SK-N-DZ (cell line): ENCODE measurements around the gene MBP.

Experiments used
- DNase-seq: peaks from one replicate; pipeline ENCODE4 v3.0.0-alpha.2; 2015; ENCODE audit warnings: low spot score

Gene MBP

GRCh38 chr18:77133835-77134496 lies 1.4 kb upstream of the MBP start:
- no peak for DNase-seq

DNA sequence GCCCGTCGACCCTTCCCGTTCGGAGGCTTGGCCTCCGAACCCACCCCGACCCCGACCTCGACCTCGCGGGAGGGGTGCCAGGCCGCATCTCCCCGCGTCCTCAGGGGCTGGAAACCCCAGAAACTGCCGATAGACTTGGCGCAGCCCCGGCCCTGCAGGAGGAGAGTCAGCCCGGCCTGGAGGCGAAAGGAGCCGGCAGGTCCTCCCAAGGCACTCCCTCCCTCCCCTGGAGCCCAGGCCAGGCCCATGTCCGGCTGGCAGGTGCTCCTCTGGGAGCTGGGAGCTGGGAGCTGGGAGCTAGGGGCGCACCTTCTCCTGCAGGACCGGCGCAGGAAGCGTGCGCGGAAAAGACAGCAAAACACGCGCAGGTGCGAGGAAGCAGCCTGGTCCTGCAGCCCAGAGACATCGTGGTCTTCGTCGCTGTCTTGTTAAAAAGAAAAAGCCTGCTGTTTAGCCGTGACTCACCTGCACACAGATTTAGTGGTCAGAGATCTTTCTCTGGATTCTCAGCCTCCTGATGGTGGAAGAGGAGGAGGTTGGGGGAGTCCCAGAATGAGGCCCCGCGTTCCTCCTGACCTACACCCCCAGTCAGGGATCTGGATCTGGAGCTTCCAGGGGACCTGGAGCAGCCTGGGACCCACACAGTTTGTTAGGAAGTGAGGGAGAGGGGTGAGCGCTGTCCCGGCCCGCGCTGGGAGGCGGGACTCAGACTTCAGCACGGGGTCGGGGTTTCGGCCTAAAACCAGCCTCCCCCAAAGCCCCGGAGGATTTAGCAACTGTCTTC lies 660 bp upstream of the MBP start:
- DNase-seq: no peak

DNA sequence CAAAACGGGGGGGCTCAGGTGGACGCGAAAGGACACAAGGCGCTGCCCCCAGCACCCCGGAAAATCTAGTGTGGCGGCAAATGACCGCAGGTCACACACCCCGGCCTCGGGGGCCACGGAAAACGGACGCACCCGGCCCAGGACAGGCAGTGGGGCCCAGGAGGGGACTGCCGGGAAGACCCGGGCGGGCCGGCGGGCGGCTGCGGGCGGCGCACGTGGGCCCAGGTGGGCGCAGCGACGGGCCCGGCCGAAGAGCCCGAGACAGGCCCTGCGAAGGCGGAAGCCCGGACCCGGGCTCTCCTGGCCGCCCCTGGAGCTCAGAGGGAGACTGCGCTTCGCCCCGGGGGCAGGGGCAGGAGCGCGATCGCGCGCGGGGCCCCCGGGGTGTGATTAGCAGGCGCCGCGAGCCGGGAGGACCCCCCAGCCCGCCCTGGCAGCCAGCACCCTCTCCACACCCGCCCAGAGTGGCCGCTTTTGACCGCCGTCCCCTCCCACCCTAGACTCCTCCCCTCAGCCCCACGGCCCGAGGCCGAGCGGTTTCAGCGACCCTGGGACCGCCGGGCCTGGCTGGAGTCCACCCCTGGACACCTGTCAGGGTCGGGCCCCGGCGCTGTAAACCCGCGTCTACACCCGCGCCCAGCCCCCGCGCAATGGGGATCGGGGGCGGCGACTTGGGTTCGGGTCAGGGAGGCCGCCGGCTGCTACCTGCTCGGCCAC lies 773 bp downstream of the MBP start:
- DNase-seq: no peak

- no peak for DNase-seq
Observed at GRCh38 chr18:77131100-77131651, 1.4 kb downstream of the MBP start.

- no peak for DNase-seq
Observed at GRCh38 chr18:77130229-77131099, 2.1 kb downstream of the MBP start.

DNA sequence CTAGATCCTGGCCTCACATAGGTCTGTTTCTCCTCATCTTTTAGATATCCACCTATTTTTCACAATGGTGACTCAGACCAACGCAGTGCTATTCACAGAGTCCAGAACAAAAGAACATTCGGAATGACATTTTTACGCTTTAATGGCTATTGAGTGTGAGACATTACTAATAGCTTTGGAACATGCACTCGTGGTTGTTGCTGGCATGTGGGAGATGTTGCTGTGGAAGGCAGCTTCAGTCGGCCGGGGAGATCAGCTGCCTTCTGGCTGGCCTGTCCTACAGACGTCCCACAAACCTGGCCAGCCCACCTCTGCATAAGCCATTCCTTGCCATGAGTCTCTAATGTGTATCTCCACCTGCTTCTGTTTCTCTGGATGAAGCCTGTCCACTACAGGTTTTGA lies 3.4 kb downstream of the MBP start:
- DNase-seq: no peak

DNA sequence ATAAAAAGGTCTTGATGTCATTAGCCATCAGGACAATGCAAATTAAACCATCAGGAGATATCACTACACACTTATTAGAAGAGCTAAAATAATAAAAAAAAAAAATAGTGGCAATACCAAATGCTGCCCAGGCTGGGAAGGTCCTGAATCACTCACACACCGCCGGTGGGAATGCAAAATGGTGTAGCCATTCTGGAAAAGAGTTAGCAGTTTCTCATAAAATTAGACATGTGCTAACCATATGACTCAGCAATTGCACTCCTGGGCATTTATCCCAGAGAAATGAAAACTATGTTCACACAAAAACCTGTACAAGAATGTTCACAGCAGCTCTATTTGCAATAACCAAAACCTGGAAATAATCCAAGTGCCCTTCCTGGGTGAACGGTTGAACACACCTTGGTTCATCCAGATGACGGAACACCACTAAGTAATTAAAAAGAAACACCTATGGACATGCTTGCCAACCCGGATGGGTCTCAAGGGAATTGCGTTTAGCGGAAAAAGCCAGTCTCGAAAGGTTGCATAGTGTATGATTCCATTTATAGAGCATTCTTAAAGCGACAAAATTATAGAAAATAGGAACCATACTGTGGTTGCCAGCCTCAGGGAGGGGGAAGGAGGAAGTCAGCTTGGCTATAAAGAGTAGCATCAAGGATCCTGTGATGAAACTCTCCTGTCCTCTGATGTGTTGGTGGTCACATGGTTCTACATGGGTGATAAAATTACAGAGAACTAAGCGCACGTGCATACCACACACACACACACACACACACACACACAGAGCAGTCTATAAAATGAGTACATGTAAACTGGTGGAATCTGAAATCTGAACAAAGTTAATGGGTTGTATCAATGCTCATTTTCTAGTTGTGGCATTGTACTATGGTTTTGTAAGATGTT lies 4.6 kb downstream of the MBP start:
- no peak for DNase-seq

DNA sequence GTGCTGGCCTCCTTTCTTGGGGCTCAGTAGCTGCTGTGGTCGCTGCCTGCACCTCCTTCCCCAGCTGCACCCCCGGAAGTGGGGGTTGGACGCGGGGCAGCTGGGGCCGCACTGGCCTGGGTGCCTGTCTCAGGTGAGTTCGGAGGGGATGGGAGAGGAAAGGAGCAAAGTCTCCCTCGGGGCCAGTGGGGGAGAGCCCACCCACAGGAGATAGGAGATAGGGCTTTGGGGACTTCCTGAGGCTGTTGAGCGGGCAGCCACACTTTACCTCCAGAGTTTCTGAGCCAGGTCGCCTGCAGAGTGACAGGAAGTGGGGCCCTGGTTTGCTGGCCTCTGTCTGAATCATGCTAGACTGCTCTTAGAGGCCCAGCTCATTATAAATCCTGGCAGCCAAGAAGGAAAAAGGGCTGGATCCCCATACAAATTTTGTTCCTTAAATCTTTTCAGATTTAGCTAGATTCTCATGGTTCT lies 8.1 kb downstream of the MBP start:
- DNase-seq: no peak

DNA sequence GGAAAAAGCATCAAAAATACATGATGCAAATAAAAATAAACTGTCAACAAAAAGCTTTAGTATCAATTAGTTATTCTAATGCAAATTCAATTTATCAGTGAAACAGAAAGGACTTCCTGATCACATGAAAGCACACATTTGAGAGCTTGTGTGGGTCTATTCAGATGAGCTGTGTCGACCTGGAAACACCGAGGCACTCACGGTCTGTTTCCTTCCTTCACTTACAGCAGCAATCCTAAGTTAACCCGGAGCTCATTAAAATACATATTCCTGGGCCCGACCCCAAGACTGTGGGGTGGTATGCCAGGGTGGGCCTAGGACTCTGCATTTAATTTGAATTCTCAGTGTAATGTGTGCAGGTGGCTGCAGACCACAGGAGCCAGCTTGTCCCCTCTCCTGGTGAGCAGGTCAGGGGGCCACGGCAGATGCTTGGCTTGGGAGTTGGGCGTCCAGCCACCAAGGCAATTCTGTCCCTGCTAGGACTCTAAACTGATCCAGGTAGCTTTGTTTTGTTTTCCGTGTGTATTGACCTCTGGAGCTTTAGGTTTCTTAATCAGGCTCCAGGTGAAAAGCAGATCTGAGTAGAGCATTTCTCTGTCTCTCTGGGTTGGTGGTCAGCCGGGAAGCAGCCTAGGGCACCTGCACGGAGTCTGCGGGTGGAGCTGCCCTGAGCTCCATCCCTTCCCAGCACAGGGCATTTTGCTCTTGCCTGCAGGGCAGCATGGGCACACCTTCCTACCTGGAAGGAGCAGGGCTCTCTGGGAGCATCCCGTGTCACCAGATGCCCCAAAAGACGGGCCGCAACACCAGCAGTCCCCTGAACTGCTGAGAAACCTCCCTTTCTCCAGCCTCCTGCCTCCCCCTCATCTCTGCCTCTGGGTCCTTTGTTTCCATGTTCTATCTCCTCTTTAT lies 9.0 kb downstream of the MBP start:
- DNase-seq: no peak

GRCh38 chr18:77121523-77121922 lies 11.1 kb downstream of the MBP start:
- no peak for DNase-seq

- no peak for DNase-seq
Observed at GRCh38 chr18:77119851-77120491, 12.6 kb downstream of the MBP start.

DNA sequence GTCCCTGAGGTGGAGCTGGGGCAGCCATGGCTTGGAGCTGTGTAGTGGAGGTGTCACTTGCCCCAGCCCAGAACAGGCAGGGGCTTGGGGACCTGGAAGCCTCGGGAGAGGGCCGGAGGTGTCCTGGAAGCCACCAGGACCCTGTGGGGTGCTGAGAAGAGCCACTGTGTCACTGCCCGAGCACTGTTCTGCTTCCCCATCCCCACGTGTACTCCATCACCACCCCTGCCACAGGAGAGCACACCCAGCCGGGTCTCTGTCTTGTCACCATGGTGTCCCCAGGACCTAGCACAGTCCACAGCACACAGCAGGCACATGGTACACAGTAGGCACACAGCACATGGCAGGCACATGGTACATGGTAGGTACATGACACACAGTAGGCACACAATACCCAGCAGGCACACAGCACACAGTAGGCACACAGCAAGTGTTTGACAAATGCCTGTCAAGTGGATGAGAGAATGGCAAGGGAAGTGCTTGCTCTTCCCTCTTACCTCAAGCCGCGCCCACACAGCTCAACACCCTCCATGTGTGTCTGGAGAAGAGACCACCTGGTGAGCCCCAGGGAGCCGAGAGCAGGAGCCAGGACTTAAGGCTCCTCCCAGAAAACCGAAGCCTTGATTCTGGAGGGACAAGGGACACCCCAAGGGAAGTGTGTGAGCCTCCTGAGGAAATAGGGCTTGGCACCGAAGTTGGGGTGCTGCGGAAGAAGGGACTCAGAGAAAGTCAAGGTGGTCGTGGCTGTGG lies 13.3 kb downstream of the MBP start:
- DNase-seq: no peak

DNA sequence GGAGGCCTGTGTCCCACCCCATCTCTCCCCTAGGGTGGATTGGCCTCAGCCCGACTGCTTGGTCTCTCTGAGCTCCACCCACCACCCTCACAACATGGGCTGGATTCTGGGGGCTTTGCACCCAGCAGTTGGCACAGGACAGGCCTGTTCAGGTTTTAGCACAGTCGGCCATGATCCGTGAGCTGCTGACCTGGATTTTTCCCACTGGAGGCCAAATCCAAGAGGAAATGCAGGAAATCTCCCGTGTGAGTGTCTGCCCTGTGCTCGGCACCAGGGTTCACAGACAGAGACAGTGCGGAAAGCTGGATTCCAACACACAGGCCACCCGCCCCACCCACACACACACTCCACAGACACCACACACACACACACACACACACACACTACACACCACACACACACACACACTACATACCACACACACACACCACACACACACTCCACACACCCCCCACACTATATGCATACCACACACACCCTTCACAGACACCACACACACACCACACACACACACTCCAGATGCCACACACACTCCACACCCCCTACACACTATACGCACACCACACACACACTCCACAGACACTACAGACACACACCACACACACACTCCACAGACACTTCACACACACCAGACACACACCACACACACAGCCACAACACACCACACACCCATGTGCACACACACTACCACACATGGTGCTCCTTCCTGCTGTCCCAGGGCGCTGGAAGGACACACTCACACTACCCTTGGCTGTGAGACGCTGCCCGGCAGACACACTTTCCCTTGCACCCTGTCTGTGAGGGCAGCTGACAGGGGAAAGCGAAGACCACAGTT lies 14.1 kb downstream of the MBP start:
- no peak for DNase-seq

- no peak for DNase-seq
Observed at GRCh38 chr18:77116201-77117080, 16.1 kb downstream of the MBP start.

GRCh38 chr18:77115192-77115953 lies 17.2 kb downstream of the MBP start:
- no peak for DNase-seq
